PC-9 (cell line): ENCODE results near the gene DRAP1. TPM values are rescaled to one million over a fixed set of nuclear protein-coding genes. Genes with fewer than 3 reads are reported as not detected.

Experiments
- BruUV-seq: library from RNA; stranded (reverse); fragments of 400-500 nt; replicated peaks from 2 replicates; lab custom pipeline; 2021; lab: Mats Ljungman, UMichigan
- CTCF ChIA-PET: fragments of 300-600 bp; sonication (Branson Sonifier 250); formaldehyde crosslinking; loops from one replicate; lab custom pipeline; 2022; ENCODE audit warnings: antibody characterized with exemption; lab: Charles Lee
- POLR2A ChIA-PET: fragments of 300-600 bp; sonication (Branson Sonifier 250); formaldehyde crosslinking; loops from one replicate; lab custom pipeline; 2022; ENCODE audit warnings: antibody characterized with exemption; ENCODE audit not compliant: unreplicated experiment; lab: Charles Lee
- DNase-seq, 2 experiments: peaks; one replicate each; pipeline versions ENCODE4 v3.0.0 to v3.0.0-alpha.2; 2015 to 2022; ENCODE audit warnings: mixed read lengths in 1 of 2
- H2AFZ ChIP-seq: fragments of 200-600 bp; sonication (generic); 2 replicates; pipeline ENCODE4 v1.8.1; 2017; ENCODE audit warnings: antibody characterized with exemption
- H3F3A ChIP-seq: fragments of 200-600 bp; sonication (generic); 2 replicates; pipeline ENCODE4 v1.8.1; 2017; ENCODE audit warnings: antibody characterized with exemption, mild to moderate bottlenecking, low read depth; ENCODE audit not compliant: insufficient read depth
- H3K27ac ChIP-seq: fragments of 200-600 bp; sonication (generic); 2 replicates; pipeline ENCODE4 v1.6.1; 2016; ENCODE audit warnings: mixed run types
- H3K27me3 ChIP-seq: fragments of 200-600 bp; sonication (generic); 2 replicates; pipeline ENCODE4 v1.6.1; 2016; ENCODE audit warnings: low read depth, mixed run types; ENCODE audit not compliant: insufficient read depth
- H3K36me3 ChIP-seq: fragments of 200-600 bp; sonication (generic); 2 replicates; pipeline ENCODE4 v1.6.1; 2016; ENCODE audit warnings: low read depth, mixed run types
- H3K4me1 ChIP-seq: fragments of 200-600 bp; sonication (generic); replicated peaks from 2 replicates; pipeline ENCODE4 v1.6.1; 2016; ENCODE audit warnings: mixed run types; ENCODE audit not compliant: insufficient read depth
- H3K4me2 ChIP-seq: fragments of 200-600 bp; sonication (generic); 2 replicates; pipeline ENCODE4 v1.6.1; 2017; ENCODE audit warnings: mixed run types
- H3K4me3 ChIP-seq: fragments of 200-600 bp; sonication (generic); 2 replicates; pipeline ENCODE4 v1.6.1; 2016; ENCODE audit warnings: mixed run types
- H3K79me2 ChIP-seq: fragments of 200-600 bp; sonication (generic); 2 replicates; pipeline ENCODE4 v1.6.1; 2017; ENCODE audit warnings: low read depth, mixed run types
- H3K9me2 ChIP-seq: fragments of 200-600 bp; sonication (generic); 2 replicates; pipeline ENCODE4 v1.8.1; 2017; ENCODE audit warnings: mild to moderate bottlenecking; ENCODE audit not compliant: insufficient read depth
- H3K9me3 ChIP-seq: fragments of 200-600 bp; sonication (generic); 2 replicates; pipeline ENCODE4 v1.8.1; 2016; ENCODE audit warnings: low read depth; ENCODE audit not compliant: insufficient read depth
- H4K20me1 ChIP-seq: fragments of 200-600 bp; sonication (generic); 2 replicates; pipeline ENCODE4 v1.8.1; 2017; ENCODE audit not compliant: insufficient read depth
- CTCF ChIP-seq: fragments of 200-600 bp; sonication (generic); conservative IDR thresholded peaks from 2 replicates; pipeline ENCODE4 v1.6.1; 2017; ENCODE audit warnings: mixed run types, antibody characterized with exemption, mild to moderate bottlenecking, moderate library complexity
- EZH2 ChIP-seq: fragments of 200-600 bp; sonication (generic); IDR thresholded peaks from 2 replicates; pipeline ENCODE4 v1.8.0; 2017; ENCODE audit warnings: antibody characterized with exemption, low read depth
- intact Hi-C: fragments of 100-400 bp; cut with micrococcal nuclease; formaldehyde crosslinking; loops from one replicate; pipeline ENCODE4 v1.10.0; 2022; ENCODE audit not compliant: unreplicated experiment
- total RNA-seq: library from RNA; stranded (reverse); gene quantifications from 2 replicates; pipeline ENCODE4 v1.2.3, GENCODE V29; 2021

Gene DRAP1
- total RNA-seq, 1 experiment from 2014 or later = 220 TPM

- intact Hi-C loops = no loop called here
- no peak overlapping the region for H2AFZ ChIP-seq
- H3F3A ChIP-seq = peaks cover 30% of the 10 kb centered on the region; the same call in 1 of the 2 replicates
- CTCF ChIA-PET = interaction anchor here (0.5 kb wide), 1 partner anchor 18 kb away, joined by 9 read pairs; no protein-coding TSS in a partner anchor
- POLR2A ChIA-PET = interaction anchor here (0.6 kb wide), 1 partner anchor 50 kb away, joined by 3 read pairs; no protein-coding TSS in a partner anchor
- no peak overlapping the region for H3K4me3 ChIP-seq
- no peaks in the 10 kb centered on the region for H3K9me3 ChIP-seq
- DNase-seq = no peak
- no peak overlapping the region for H3K27ac ChIP-seq
- H4K20me1 ChIP-seq = no peaks in the 10 kb centered on the region
- peaks cover 24% of the 10 kb centered on the region for H3K4me1 ChIP-seq
- BruUV-seq = no TSS peak
- no peak overlapping the region for H3K4me2 ChIP-seq
- TF ChIP-seq CTCF (no peak), EZH2 (no peak)
- peaks cover 32% of the 10 kb centered on the region for H3K79me2 ChIP-seq
- H3K9me2 ChIP-seq = no peaks in the 10 kb centered on the region
- H3K27me3 ChIP-seq = no peaks in the 10 kb centered on the region
- peaks cover 6% of the 10 kb centered on the region; the same call in 1 of the 2 replicates for H3K36me3 ChIP-seq
Measured at GRCh38 chr11:65921876-65922275, 2.6 kb downstream of the DRAP1 start.

- H3K4me1 ChIP-seq = peaks cover 17% of the 10 kb centered on the region
- peaks cover 25% of the 10 kb centered on the region for H3K79me2 ChIP-seq
- no peak overlapping the region for H3K27ac ChIP-seq
- ChIA-PET POLR2A (no interaction called here), CTCF (no interaction called here)
- H3K27me3 ChIP-seq = no peaks in the 10 kb centered on the region
- H3F3A ChIP-seq = peaks cover 24% of the 10 kb centered on the region; the same call in 1 of the 2 replicates
- DNase-seq = no peak
- no TSS peak for BruUV-seq
- H3K36me3 ChIP-seq = peaks cover 6% of the 10 kb centered on the region; the same call in 1 of the 2 replicates
- H3K9me3 ChIP-seq = no peaks in the 10 kb centered on the region
- H3K9me2 ChIP-seq = no peaks in the 10 kb centered on the region
- intact Hi-C loops = no loop called here
- no peak overlapping the region for H3K4me3 ChIP-seq
- H3K4me2 ChIP-seq = no peak overlapping the region
- no peaks in the 10 kb centered on the region for H4K20me1 ChIP-seq
- TF ChIP-seq EZH2 (no peak), CTCF (no peak)
- no peak overlapping the region for H2AFZ ChIP-seq
Measured at GRCh38 chr11:65922565-65922964, 3.3 kb downstream of the DRAP1 start.

- ChIA-PET POLR2A (interaction anchor here (0.5 kb wide), 1 partner anchor 11 kb away, joined by 11 read pairs; no protein-coding TSS in a partner anchor), CTCF (no interaction called here)
- intact Hi-C loops = no loop called here
- H3K27me3 ChIP-seq = no peaks in the 10 kb centered on the region
- no peak overlapping the region for H3K4me3 ChIP-seq
- no peaks in the 10 kb centered on the region for H3K9me3 ChIP-seq
- peaks cover 6% of the 10 kb centered on the region for H3K4me1 ChIP-seq
- no peak for DNase-seq
- peaks cover 20% of the 10 kb centered on the region; the same call in 1 of the 2 replicates for H3F3A ChIP-seq
- peaks cover 6% of the 10 kb centered on the region; the same call in 1 of the 2 replicates for H3K36me3 ChIP-seq
- no peak overlapping the region for H3K27ac ChIP-seq
- peaks cover 5% of the 10 kb centered on the region for H3K79me2 ChIP-seq
- H3K4me2 ChIP-seq = no peak overlapping the region
- no peak overlapping the region for H2AFZ ChIP-seq
- TF ChIP-seq CTCF (no peak), EZH2 (no peak)
- no peaks in the 10 kb centered on the region for H3K9me2 ChIP-seq
- H4K20me1 ChIP-seq = no peaks in the 10 kb centered on the region
- no TSS peak for BruUV-seq
Measured at GRCh38 chr11:65925397-65925796, 6.2 kb downstream of the DRAP1 start.
